ENCODE results near the gene FAM53A. TPM values are rescaled to one million over a fixed set of nuclear protein-coding genes. Genes with fewer than 3 reads are reported as not detected.

The FAM53A gene
- polyA plus RNA-seq, 1 donor = 1.4 TPM

DNA sequence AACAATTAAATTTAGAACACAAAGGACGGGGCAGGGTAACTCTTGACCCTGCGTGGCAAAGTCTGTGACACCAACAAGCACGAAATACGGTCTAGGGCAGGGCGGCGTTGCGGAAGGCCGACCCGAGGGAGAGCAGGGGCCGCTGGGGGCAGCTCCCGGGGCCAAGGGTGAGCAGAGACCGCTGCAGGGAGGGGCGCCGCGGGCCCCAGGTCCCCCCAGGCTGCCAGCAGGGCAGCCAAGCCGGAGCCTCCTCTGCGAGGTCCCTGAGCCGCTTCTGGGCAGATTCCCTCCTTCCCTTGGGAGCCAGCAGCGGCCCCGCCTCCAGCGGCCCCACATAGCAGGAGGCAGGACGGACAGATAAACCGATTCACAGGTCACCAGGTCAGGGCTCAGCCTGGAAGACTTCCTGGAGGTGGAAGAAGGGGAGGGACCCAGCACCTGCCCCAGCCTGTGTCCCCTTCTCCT is 90.2 kb downstream of the FAM53A start:
- DNase-seq = no peak

- no peak for DNase-seq
These were observed 90.7 kb downstream of the FAM53A start for GRCh38 chr4:1593458-1593857.

DNA sequence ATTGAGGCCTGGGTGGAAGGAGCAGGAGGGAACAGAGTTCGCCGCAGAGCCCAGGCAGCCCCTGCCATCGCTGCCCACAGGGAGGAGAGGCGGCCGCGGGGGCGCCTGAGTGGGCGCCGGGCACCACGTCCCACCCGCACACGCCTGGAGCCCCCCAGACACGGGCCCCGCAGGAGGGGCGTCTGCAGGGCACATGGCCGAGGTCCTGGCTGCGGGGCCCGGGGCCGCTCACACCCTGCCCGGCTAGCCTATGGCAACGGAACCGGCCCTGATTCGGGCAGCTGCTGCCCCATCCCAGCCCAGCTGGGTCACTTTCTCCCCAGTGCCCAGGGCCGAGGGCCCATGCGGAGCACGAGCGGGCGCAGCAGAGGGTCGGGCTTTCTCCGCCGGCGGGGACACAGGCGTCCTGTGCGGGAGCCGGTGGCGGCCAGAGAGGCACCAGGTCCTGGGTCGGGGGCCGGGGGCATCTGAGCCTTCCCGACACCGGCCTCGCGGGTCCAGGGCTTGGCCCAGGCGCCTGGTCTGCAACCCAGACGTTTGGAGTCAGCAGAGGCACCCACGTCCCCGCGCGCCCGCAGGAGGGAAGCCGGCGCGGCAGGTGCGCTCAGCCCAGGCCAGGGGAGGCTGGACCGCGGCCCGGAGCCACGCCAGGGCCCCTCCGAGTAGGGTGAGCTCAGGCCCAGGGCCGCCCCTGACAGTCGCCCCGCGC is 91.2 kb downstream of the FAM53A start:
- no peak for DNase-seq

DNA sequence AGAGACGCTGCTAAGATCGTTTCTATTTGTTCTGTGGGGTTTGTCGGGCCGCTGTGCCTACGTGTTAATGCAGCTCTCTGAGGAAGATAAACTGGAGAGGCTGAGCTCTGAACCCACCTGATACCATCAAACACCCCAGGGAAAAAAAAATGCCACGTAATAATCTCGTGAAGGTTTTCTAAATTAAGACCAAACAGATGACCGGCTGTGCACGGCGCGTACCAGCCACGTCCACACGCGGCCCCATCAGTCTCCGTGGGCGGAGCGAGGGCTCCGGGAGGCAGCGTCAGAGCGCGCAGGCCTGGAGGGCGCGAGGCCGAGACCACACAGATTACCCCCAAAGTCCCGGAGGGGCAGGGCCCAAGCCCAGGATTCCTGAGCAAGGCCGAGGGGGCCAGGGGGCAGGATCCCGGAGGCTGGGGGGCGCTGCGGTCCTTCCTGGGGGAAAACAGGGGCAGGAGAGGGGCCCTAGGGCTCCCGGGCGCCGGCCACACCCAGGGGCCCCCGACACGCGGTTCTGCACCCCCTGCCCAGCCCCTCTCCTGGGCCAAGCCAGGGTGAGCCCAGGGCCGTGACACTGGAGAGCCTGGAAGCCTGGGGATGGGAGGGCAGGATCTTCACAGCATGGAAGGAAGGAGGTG is 91.9 kb downstream of the FAM53A start:
- DNase-seq = no peak

- DNase-seq = no peak
These were observed 93.0 kb downstream of the FAM53A start for GRCh38 chr4:1591107-1591506.

DNA sequence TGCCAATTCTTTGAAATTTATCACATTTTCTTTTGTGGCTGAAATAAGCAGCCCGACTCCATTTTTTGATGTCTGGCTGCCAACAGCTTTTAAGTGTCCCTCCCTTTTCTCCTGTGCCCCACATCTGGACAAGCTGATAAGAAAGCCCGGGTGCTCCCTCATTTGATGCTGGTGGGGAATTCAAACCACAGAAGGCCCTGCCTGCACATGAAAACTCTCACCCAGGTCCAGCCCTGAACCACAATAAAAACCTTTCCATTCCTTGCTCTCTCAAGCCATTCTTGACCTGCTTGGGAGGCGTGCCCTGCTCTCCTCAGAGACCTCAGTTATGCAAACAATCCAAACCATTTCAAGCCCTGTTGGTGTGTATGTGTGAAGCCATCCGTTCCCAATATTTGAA is 93.9 kb downstream of the FAM53A start:
- DNase-seq = no peak

Other genes with a start within 250 kb of the FAM53A start
- 90.2 TPM for gene SLBP, start 28.0 kb upstream of the FAM53A start, polyA plus RNA-seq (ENCODE audit: insufficient read length)
- 34.7 TPM for gene TMEM129, start 37.0 kb upstream of the FAM53A start, polyA plus RNA-seq (ENCODE audit: insufficient read length)
- 67.3 TPM for gene TACC3, start 37.2 kb upstream of the FAM53A start, polyA plus RNA-seq (ENCODE audit: insufficient read length)
- 87.6 TPM for gene FGFR3, start 109.0 kb upstream of the FAM53A start, polyA plus RNA-seq (ENCODE audit: insufficient read length)
- 28.8 TPM for gene LETM1, start 171.8 kb upstream of the FAM53A start, polyA plus RNA-seq (ENCODE audit: insufficient read length)
- gene NSD2, start 187.1 kb upstream of the FAM53A start, polyA plus RNA-seq (ENCODE audit: insufficient read length) = 103 TPM